Measurements from ENCODE around the gene SPG21. TPM values are rescaled to one million over a fixed set of nuclear protein-coding genes. Genes with fewer than 3 reads are reported as not detected.

Gene SPG21
- total RNA-seq, 1 experiment from 2014 or later: 66.6 TPM

DNA sequence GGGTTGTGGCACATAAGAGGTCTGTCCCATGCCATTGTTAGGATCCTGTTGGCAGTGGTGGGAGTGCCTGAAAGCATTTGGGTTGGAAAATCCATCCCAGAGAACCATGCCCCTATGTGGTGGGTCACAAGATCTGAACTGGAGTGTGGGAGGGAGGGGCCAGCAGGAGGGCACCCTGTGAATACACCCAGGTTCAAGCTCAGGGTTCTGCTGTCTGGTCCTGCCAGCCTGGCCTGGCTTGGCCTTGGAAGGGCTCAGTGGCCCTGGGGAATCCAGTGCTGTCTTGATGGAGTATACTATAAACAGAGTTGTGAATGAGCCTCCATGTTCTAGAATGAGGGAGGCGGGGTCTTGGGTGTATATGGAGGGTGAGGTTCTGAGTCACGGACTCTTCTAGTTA is 66.2 kb downstream of the SPG21 start:
- H3K9ac ChIP-seq (ENCODE audit: extremely low read depth, insufficient read length, low read length): no peak overlapping the region
- H2AK5ac ChIP-seq (ENCODE audit: insufficient read length, low read length): no peak overlapping the region
- H2BK120ac ChIP-seq (ENCODE audit: low read depth, low read length, poor library complexity, severe bottlenecking): no peak overlapping the region
- H2BK5ac ChIP-seq (ENCODE audit: insufficient read length, low read length): no peak overlapping the region
- H2BK12ac ChIP-seq (ENCODE audit: insufficient read length, low read depth, low read length): no peak overlapping the region
- no peaks in the 10 kb centered on the region for H3K79me2 ChIP-seq (ENCODE audit: insufficient read depth, low read length)
- no peaks in the 10 kb centered on the region for H3K27me3 ChIP-seq (ENCODE audit: insufficient read depth, low read length)
- no peak overlapping the region for H3K27ac Mint-ChIP-seq
- H3K27ac ChIP-seq (ENCODE audit: insufficient read length, low read depth, low read length): no peak overlapping the region
- no peak overlapping the region for H3K4ac ChIP-seq (ENCODE audit: low read depth, low read length)
- no peak overlapping the region for H2BK15ac ChIP-seq (ENCODE audit: low read depth, low read length)
- H3K56ac ChIP-seq (ENCODE audit: insufficient read length, low read depth, low read length): no peak overlapping the region
- no peaks in the 10 kb centered on the region for H3K79me1 ChIP-seq (ENCODE audit: insufficient read depth, low read depth, low read length, poor library complexity, severe bottlenecking)
- H3K9me3 Mint-ChIP-seq: no peaks in the 10 kb centered on the region
- TF ChIP-seq, protein P1, sequence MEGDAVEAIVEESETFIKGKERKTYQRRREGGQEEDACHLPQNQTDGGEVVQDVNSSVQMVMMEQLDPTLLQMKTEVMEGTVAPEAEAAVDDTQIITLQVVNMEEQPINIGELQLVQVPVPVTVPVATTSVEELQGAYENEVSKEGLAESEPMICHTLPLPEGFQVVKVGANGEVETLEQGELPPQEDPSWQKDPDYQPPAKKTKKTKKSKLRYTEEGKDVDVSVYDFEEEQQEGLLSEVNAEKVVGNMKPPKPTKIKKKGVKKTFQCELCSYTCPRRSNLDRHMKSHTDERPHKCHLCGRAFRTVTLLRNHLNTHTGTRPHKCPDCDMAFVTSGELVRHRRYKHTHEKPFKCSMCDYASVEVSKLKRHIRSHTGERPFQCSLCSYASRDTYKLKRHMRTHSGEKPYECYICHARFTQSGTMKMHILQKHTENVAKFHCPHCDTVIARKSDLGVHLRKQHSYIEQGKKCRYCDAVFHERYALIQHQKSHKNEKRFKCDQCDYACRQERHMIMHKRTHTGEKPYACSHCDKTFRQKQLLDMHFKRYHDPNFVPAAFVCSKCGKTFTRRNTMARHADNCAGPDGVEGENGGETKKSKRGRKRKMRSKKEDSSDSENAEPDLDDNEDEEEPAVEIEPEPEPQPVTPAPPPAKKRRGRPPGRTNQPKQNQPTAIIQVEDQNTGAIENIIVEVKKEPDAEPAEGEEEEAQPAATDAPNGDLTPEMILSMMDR (conservative IDR thresholded peaks at IDR 0.05): no peak
- H3K14ac ChIP-seq (ENCODE audit: insufficient read depth, low read length): no peak overlapping the region
- WGBS (ENCODE audit: extremely low coverage, insufficient read length, low lambda C conversion rate): no CpG with 5 or more reads among the region's 2 CpGs
- no peaks in the 10 kb centered on the region; the same call in 1 of the 2 replicates for H3K27me3 Mint-ChIP-seq (ENCODE audit: low read depth)
- no peak overlapping the region for H4K8ac ChIP-seq (replicated peaks; ENCODE audit: insufficient read length, low read depth, low read length)
- no peak for DNase-seq
- peaks cover 2 to 10% (median 6%) of the 10 kb centered on the region in 3 experiments; a peak in 4 of 7 replicates for H3K36me3 Mint-ChIP-seq (ENCODE audit: insufficient read depth in 1 of 3, low read depth in 3 of 3)
- no peak overlapping the region for H3K4me3 Mint-ChIP-seq
- peaks cover 16 to 19% of the 10 kb centered on the region in 2 experiments for H3K4me1 Mint-ChIP-seq
- H3K18ac ChIP-seq (ENCODE audit: insufficient read length, low read depth, low read length): no peak overlapping the region
- H4K20me1 ChIP-seq (ENCODE audit: control insufficient read depth, insufficient read depth, insufficient read length): no peaks in the 10 kb centered on the region
- no peak overlapping the region for H2AFZ ChIP-seq (ENCODE audit: low read length)
- H2BK20ac ChIP-seq (ENCODE audit: low read depth, low read length, poor library complexity, severe bottlenecking): no peak overlapping the region
- H4K5ac ChIP-seq (ENCODE audit: insufficient read length, low read depth, low read length): no peak overlapping the region
- H3T11ph ChIP-seq (ENCODE audit: low read length): no peak overlapping the region
- no peak overlapping the region for H3K23ac ChIP-seq (ENCODE audit: insufficient read length, low read depth, low read length)
- H3K23me2 ChIP-seq (ENCODE audit: insufficient read length, low read depth, low read length, poor library complexity, severe bottlenecking): no peaks in the 10 kb centered on the region
- no peak overlapping the region for H4K91ac ChIP-seq (ENCODE audit: insufficient read length, low read depth, low read length)
- H3K4me2 ChIP-seq (ENCODE audit: insufficient read depth, insufficient read length, low read length): no peak overlapping the region
- H3K9me3 ChIP-seq (ENCODE audit: control insufficient read depth, low read depth, low read length): no peaks in the 10 kb centered on the region
- H3K4me1 ChIP-seq (ENCODE audit: insufficient read depth, low read length): no peaks in the 10 kb centered on the region; the same call in 1 of the 2 replicates
